Measurements from ENCODE around the gene PHC2. TPM values are rescaled to one million over a fixed set of nuclear protein-coding genes. Genes with fewer than 3 reads are reported as not detected.

Gene PHC2
- polyA plus RNA-seq, 1 donor (not counting 4 experiments of a cell fraction or from before 2014, with no cell fraction given) = 51.7 TPM

DNA sequence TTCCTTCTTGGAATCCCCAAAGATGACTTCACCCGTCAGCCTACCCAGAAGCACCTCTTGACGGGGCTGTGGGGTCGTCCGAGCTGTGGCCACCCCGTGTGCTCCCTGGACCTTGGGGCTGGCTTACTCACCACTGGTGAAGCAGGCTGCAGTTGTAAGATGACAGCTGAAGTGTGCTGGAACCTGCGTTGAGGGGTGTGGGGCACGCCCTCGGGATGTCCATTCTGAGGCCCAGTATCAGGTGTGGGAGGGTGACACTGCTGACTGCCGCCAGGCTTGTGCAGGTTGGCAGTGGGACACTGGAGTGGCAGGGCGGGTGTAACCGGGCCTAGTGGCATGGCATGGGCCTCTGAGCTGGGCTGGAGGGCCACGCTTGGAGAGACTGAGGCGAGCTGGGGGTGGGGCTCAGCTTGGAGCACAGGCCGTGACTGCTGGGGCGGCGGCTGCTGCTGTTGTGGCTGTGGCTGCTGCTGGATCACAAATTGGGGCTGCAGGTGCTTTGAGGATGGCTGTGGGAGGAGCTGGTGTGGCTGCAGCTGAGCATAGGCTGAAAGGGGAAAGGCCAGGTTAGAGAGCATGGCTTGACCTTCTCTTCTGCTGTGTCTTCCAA lies 76.1 kb downstream of the PHC2 start:
- H3K9ac ChIP-seq (ENCODE audit: control insufficient read depth, extremely low read depth, insufficient read depth, low read length) = no peak overlapping the region
- peaks cover 2% of the 10 kb centered on the region for H3K79me2 ChIP-seq (ENCODE audit: control insufficient read depth, insufficient read depth, low read length)
- TF ChIP-seq EZH2 (IDR thresholded peaks at IDR 0.05; ENCODE audit: low read length) = no peak
- TF ChIP-seq CTCF (optimal IDR thresholded peaks at IDR 0.05 in 1 of 3, IDR thresholded peaks at IDR 0.05 in 1 of 3, conservative IDR thresholded peaks at IDR 0.05 in 1 of 3; ENCODE audit: extremely low read depth in 1 of 3, insufficient read depth in 2 of 3, low read length in 3 of 3) = no peak
- peaks cover 16 to 24% of the 10 kb centered on the region in 2 experiments for H3K36me3 ChIP-seq (ENCODE audit: control insufficient read depth in 2 of 2, extremely low read depth in 1 of 2, insufficient read depth in 2 of 2, low read length in 2 of 2)
- H3K27ac ChIP-seq (ENCODE audit: control insufficient read depth, insufficient read depth, low read length) = no peak overlapping the region
- no peaks in the 10 kb centered on the region for H3K27me3 ChIP-seq (ENCODE audit: control insufficient read depth, extremely low read depth, insufficient read depth, low read length)
- no peak overlapping the region for H3K4me3 ChIP-seq (ENCODE audit: control insufficient read depth in 2 of 3, extremely low read depth in 1 of 3, insufficient read depth in 2 of 3, low read depth in 1 of 3, low read length in 3 of 3)
- no peak overlapping the region for H2AFZ ChIP-seq (ENCODE audit: control insufficient read depth, low read length)
- no peaks in the 10 kb centered on the region for H3K9me1 ChIP-seq (ENCODE audit: control insufficient read depth, extremely low read depth, insufficient read depth, low read length)
- FAIRE-seq = no peak
- DNase-seq (ENCODE audit: low read depth, low spot score) = no peak
- H3K4me1 ChIP-seq (ENCODE audit: control insufficient read depth, extremely low read depth, insufficient read depth, low read length) = peaks cover 16% of the 10 kb centered on the region
- no peak overlapping the region for H3K4me2 ChIP-seq (ENCODE audit: control insufficient read depth, extremely low read depth, insufficient read depth, low read depth, low read length)
- no peaks in the 10 kb centered on the region for H3K9me3 ChIP-seq (ENCODE audit: control insufficient read depth, low read depth, low read length)
- no peaks in the 10 kb centered on the region for H4K20me1 ChIP-seq (ENCODE audit: control insufficient read depth, extremely low read depth, insufficient read depth, low read length)
- dilution Hi-C loops (cut with MboI; ENCODE audit: extremely low pct_ligation_motif_present, low sequenced_read_pairs) = no loop called here

DNA sequence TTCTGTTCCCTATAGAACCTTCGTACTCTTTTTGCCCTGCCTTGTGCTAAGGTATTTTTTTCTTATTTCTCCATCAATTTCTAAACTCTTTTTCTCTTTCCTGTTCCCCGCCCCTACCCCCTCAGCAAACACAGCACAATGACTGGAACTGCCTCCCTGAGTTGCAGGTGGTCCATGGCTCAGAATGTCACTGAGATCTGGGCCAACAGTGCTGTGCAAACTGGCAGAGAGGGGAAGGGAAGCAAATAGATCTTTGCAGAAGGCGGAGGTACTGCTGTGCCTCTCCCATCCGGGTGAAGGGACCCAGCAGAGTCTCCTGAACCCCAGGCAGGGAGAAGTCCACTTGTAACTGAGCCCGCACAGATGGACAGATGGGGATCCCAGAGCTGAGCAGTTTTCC lies 77.4 kb downstream of the PHC2 start:
- Histone ChIP-seq H4K20me1 (ENCODE audit: control insufficient read depth, extremely low read depth, insufficient read depth, low read length) (no peaks in the 10 kb centered on the region), H3K9me1 (ENCODE audit: control insufficient read depth, extremely low read depth, insufficient read depth, low read length) (no peaks in the 10 kb centered on the region), H3K4me2 (ENCODE audit: control insufficient read depth, extremely low read depth, insufficient read depth, low read depth, low read length) (no peak overlapping the region), H3K4me3 (ENCODE audit: control insufficient read depth in 2 of 3, extremely low read depth in 1 of 3, insufficient read depth in 2 of 3, low read depth in 1 of 3, low read length in 3 of 3) (no peak overlapping the region), H3K79me2 (ENCODE audit: control insufficient read depth, insufficient read depth, low read length) (peaks cover 12% of the 10 kb centered on the region), H3K27me3 (ENCODE audit: control insufficient read depth, extremely low read depth, insufficient read depth, low read length) (no peaks in the 10 kb centered on the region), H3K9ac (ENCODE audit: control insufficient read depth, extremely low read depth, insufficient read depth, low read length) (no peak overlapping the region), H3K27ac (ENCODE audit: control insufficient read depth, insufficient read depth, low read length) (no peak overlapping the region), H3K4me1 (ENCODE audit: control insufficient read depth, extremely low read depth, insufficient read depth, low read length) (peaks cover 8% of the 10 kb centered on the region), H2AFZ (ENCODE audit: control insufficient read depth, low read length) (no peak overlapping the region), H3K36me3 (ENCODE audit: control insufficient read depth in 2 of 2, extremely low read depth in 1 of 2, insufficient read depth in 2 of 2, low read length in 2 of 2) (peaks cover 18 to 24% of the 10 kb centered on the region in 2 experiments), H3K9me3 (ENCODE audit: control insufficient read depth, low read depth, low read length) (no peaks in the 10 kb centered on the region)
- TF ChIP-seq CTCF (optimal IDR thresholded peaks at IDR 0.05 in 1 of 3, IDR thresholded peaks at IDR 0.05 in 1 of 3, conservative IDR thresholded peaks at IDR 0.05 in 1 of 3; ENCODE audit: extremely low read depth in 1 of 3, insufficient read depth in 2 of 3, low read length in 3 of 3) (no peak), EZH2 (IDR thresholded peaks at IDR 0.05; ENCODE audit: low read length) (no peak)
- dilution Hi-C loops (cut with MboI; ENCODE audit: extremely low pct_ligation_motif_present, low sequenced_read_pairs) = no loop called here
- no peak for FAIRE-seq
- no peak for DNase-seq (ENCODE audit: low read depth, low spot score)
